ENCODE measurements around the gene IL17RD. TPM values are rescaled to one million over a fixed set of nuclear protein-coding genes. Genes with fewer than 3 reads are reported as not detected.

The IL17RD gene
- total RNA-seq, 1 experiment from 2014 or later = 3.1 TPM

- H3K27ac Mint-ChIP-seq (ENCODE audit: unreplicated experiment) = no peak overlapping the region
- peaks cover 11% of the 10 kb centered on the region for H3K4me1 Mint-ChIP-seq (ENCODE audit: low read depth, unreplicated experiment)
- DNase-seq = no peak
- ChIA-PET POLR2A (no interaction called here), CTCF (interaction anchor here (0.6 to 1.3 kb wide), 3 partner anchors 55 to 392 kb away, joined by 3 to 5 read pairs (median 3); no protein-coding TSS in a partner anchor)
- no peak for TF ChIP-seq CTCF (IDR thresholded peaks at IDR 0.05; ENCODE audit: insufficient read depth in 1 of 2, low read depth in 1 of 2, low read length in 1 of 2, severe bottlenecking in 1 of 2, unreplicated experiment in 1 of 2)
- H3K36me3 Mint-ChIP-seq (ENCODE audit: insufficient read depth, unreplicated experiment) = peaks cover 5% of the 10 kb centered on the region
- H3K4me1 ChIP-seq = peaks cover 10% of the 10 kb centered on the region; the same call in 1 of the 2 replicates
- no peaks in the 10 kb centered on the region for H3K27me3 ChIP-seq (replicated peaks; ENCODE audit: control insufficient read depth, insufficient read depth, low read length)
- no peaks in the 10 kb centered on the region for H3K9me3 ChIP-seq
- H3K4me3 Mint-ChIP-seq (ENCODE audit: unreplicated experiment) = no peak overlapping the region
- no peaks in the 10 kb centered on the region for H3K27me3 Mint-ChIP-seq (ENCODE audit: insufficient read depth, unreplicated experiment)
- no TSS peak for BruUV-seq (replicated peaks)
- no peaks in the 10 kb centered on the region for H3K9me3 Mint-ChIP-seq (ENCODE audit: unreplicated experiment)
- intact Hi-C loops (cut with micrococcal nuclease; ENCODE audit: unreplicated experiment) = loop anchor here (2.0 kb wide), 1 partner anchor 101 kb away; no protein-coding TSS in a partner anchor
- no peak overlapping the region for H3K4me3 ChIP-seq (ENCODE audit: low read depth, low read length)
- no peaks in the 10 kb centered on the region for H3K36me3 ChIP-seq (ENCODE audit: control insufficient read depth, insufficient read depth, low read length)
These were observed 71.1 kb downstream of the IL17RD start for GRCh38 chr3:57093971-57094535.

GRCh38 chr3:57093489-57093888 lies 71.7 kb downstream of the IL17RD start:
- H3K4me3 Mint-ChIP-seq (ENCODE audit: unreplicated experiment) = no peak overlapping the region
- no peaks in the 10 kb centered on the region for H3K9me3 Mint-ChIP-seq (ENCODE audit: unreplicated experiment)
- no peak overlapping the region for H3K27ac Mint-ChIP-seq (ENCODE audit: unreplicated experiment)
- Histone ChIP-seq H3K9me3 (no peaks in the 10 kb centered on the region), H3K4me1 (peaks cover 10% of the 10 kb centered on the region; the same call in 1 of the 2 replicates), H3K27me3 (replicated peaks; ENCODE audit: control insufficient read depth, insufficient read depth, low read length) (no peaks in the 10 kb centered on the region), H3K36me3 (ENCODE audit: control insufficient read depth, insufficient read depth, low read length) (no peaks in the 10 kb centered on the region), H3K4me3 (ENCODE audit: low read depth, low read length) (no peak overlapping the region)
- no peaks in the 10 kb centered on the region for H3K27me3 Mint-ChIP-seq (ENCODE audit: insufficient read depth, unreplicated experiment)
- ChIA-PET CTCF (interaction anchor here (1.0 to 1.3 kb wide), 2 partner anchors 103 to 391 kb away, joined by 3 to 5 read pairs; no protein-coding TSS in a partner anchor), POLR2A (no interaction called here)
- DNase-seq = peak in 1 of 2 experiments; percentile 40
- TF ChIP-seq CTCF (IDR thresholded peaks at IDR 0.05; ENCODE audit: insufficient read depth in 1 of 2, low read depth in 1 of 2, low read length in 1 of 2, severe bottlenecking in 1 of 2, unreplicated experiment in 1 of 2) = peak in 1 of 2 experiments; percentile 22
- no TSS peak for BruUV-seq (replicated peaks)
- peaks cover 11% of the 10 kb centered on the region for H3K4me1 Mint-ChIP-seq (ENCODE audit: low read depth, unreplicated experiment)
- peaks cover 5% of the 10 kb centered on the region for H3K36me3 Mint-ChIP-seq (ENCODE audit: insufficient read depth, unreplicated experiment)
- intact Hi-C loops (cut with micrococcal nuclease; ENCODE audit: unreplicated experiment) = loop anchor here (2.0 kb wide), 1 partner anchor 101 kb away; no protein-coding TSS in a partner anchor

DNA sequence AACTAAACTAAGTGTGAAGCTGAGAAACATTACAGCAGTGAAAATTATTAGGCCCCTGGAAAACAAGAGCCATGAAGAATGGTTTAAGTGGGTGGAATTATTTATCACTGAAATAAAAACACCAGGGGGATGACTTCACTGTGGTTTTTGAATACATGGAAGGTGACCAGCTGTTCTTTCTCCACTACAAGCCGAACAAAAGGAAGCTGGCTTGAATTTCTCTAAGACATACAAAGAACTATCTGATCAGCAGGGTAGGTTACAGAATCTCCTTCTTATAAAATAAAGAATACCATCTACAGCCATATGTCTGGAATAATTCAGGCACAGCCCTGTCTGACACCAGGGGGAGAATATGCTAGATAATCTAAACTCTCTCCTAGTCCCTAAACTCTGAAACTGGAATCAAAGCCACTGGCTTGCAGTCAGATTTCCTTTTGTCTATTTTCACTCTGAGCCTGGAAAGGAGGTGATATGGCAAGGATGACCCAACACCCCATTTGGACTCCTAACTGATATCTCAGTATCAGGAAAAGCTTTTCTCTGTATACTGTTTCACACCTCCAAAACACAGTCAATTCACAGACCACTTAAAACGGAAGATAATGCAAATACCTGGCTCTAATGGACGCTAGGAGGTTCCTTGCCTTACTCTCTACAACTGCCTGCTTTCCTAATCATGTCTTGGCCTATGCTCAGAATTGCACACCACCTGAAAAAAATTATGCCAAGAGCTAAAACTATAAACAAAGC lies 73.5 kb downstream of the IL17RD start:
- H3K36me3 Mint-ChIP-seq (ENCODE audit: insufficient read depth, unreplicated experiment) = peaks cover 5% of the 10 kb centered on the region
- BruUV-seq (replicated peaks) = no TSS peak
- no peak for TF ChIP-seq CTCF (IDR thresholded peaks at IDR 0.05; ENCODE audit: insufficient read depth in 1 of 2, low read depth in 1 of 2, low read length in 1 of 2, severe bottlenecking in 1 of 2, unreplicated experiment in 1 of 2)
- no peaks in the 10 kb centered on the region for H3K9me3 Mint-ChIP-seq (ENCODE audit: unreplicated experiment)
- Histone ChIP-seq H3K36me3 (ENCODE audit: control insufficient read depth, insufficient read depth, low read length) (no peaks in the 10 kb centered on the region), H3K9me3 (no peaks in the 10 kb centered on the region), H3K27me3 (replicated peaks; ENCODE audit: control insufficient read depth, insufficient read depth, low read length) (no peaks in the 10 kb centered on the region), H3K4me1 (peaks cover 10% of the 10 kb centered on the region; the same call in 1 of the 2 replicates), H3K4me3 (ENCODE audit: low read depth, low read length) (no peak overlapping the region)
- H3K27ac Mint-ChIP-seq (ENCODE audit: unreplicated experiment) = no peak overlapping the region
- H3K27me3 Mint-ChIP-seq (ENCODE audit: insufficient read depth, unreplicated experiment) = no peaks in the 10 kb centered on the region
- POLR2A ChIA-PET = no interaction called here
- no peak for DNase-seq
- H3K4me3 Mint-ChIP-seq (ENCODE audit: unreplicated experiment) = no peak overlapping the region
- H3K4me1 Mint-ChIP-seq (ENCODE audit: low read depth, unreplicated experiment) = peaks cover 11% of the 10 kb centered on the region
- CTCF ChIA-PET = no interaction called here
- intact Hi-C loops (cut with micrococcal nuclease; ENCODE audit: unreplicated experiment) = loop anchor here (2.0 kb wide), 1 partner anchor 99 kb away; no protein-coding TSS in a partner anchor

Measured in Caco-2 (cell line).